ENCODE measurements around the gene WDR45B.

GRCh38 chr17:82632451-82632850, 15.8 kb downstream of the WDR45B start:
- TF ChIP-seq EZH2 (IDR thresholded peaks at IDR 0.05; ENCODE audit: borderline replicate concordance, insufficient read depth, low read depth, low read length, poor library complexity, severe bottlenecking) (no peak), CTCF (IDR thresholded peaks at IDR 0.05) (no peak)
